ENCODE data around the gene CACNA2D4. TPM values are rescaled to one million over a fixed set of nuclear protein-coding genes. Genes with fewer than 3 reads are reported as not detected.

Gene CACNA2D4
- total RNA-seq, 1 donor from 2014 or later, result 0.58 TPM

DNA sequence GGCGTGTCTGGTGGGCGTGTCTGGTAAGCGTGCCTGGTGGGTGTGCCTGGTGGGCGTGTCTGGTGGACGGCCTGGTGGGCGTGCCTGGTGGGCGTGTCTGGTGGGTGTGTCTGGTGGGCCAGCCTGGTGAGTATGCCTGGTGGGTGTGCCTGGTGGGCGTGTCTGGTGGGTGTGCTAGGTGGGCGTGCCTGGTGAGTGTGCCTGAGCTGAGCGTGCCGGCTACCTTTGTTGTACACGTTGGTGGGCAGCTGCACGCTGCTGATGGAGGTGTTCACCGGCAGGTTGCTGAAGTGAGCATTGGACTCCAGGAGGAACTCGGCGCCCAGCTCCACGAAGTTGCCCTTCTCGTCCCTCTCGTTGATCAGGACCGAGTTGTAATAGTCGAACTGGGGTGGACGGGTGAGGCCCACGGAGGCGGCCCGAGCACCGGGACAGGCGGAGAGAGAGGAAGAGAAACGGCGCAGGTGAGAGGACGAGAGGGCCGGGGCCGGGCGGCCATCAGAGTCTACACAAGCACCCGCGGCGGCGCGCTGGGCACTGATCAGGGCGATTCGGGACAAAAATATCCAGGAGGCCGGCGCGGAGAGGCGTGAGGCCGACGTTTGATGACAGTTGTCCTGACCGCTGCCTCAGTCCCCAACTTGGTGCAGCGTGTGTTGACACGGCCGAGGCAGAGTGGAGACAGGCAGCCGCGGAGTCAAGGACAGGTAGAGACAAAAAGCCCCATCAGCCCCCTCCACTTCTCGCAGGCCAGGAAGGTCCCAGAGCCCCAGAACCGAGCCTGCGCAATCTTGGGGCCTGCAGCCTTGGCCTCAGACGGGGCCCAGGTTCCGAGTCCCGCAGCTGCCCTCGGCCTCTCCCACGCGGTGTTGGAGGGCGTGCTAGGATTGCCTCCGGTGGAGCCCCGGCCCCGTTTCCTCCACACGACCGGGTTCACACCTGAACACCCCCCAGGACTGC is 10.5 kb downstream of the CACNA2D4 start:
- H3K4me3 ChIP-seq (ENCODE audit: low read depth, low read length), result no peak overlapping the region

DNA sequence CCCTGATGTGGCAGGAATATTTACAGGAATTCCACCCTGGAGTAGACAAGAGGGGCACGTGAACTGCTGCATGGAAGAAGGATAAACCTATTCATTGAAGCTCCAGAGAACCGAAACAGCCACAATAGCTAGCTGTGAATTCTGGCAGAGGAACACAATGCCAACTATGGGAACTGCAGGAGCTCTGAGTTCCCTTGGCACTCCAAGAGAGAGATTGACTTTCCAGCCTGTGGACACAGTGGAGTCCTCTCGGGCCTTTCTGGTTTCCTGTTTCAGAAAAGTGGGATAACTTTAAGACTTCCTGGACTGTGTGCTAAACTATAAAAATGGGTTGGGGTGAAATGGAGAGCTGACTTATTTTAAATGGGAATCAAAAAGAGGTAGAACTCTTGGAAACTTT is 11.9 kb downstream of the CACNA2D4 start:
- Histone ChIP-seq H3K36me3 (ENCODE audit: control insufficient read depth, insufficient read depth, low read length) (no peaks in the 10 kb centered on the region), H3K27me3 (ENCODE audit: control insufficient read depth, insufficient read depth, low read length) (peaks cover 13% of the 10 kb centered on the region), H3K4me3 (ENCODE audit: low read depth, low read length) (no peak overlapping the region)
- TF ChIP-seq, protein P1, sequence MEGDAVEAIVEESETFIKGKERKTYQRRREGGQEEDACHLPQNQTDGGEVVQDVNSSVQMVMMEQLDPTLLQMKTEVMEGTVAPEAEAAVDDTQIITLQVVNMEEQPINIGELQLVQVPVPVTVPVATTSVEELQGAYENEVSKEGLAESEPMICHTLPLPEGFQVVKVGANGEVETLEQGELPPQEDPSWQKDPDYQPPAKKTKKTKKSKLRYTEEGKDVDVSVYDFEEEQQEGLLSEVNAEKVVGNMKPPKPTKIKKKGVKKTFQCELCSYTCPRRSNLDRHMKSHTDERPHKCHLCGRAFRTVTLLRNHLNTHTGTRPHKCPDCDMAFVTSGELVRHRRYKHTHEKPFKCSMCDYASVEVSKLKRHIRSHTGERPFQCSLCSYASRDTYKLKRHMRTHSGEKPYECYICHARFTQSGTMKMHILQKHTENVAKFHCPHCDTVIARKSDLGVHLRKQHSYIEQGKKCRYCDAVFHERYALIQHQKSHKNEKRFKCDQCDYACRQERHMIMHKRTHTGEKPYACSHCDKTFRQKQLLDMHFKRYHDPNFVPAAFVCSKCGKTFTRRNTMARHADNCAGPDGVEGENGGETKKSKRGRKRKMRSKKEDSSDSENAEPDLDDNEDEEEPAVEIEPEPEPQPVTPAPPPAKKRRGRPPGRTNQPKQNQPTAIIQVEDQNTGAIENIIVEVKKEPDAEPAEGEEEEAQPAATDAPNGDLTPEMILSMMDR (IDR thresholded peaks at IDR 0.05; ENCODE audit: insufficient read depth, low read length, poor library complexity, severe bottlenecking), result no peak
- no peak for DNase-seq (ENCODE audit: low read depth)

More for the DNA sequence above, 10.5 kb downstream of the CACNA2D4 start:
- Histone ChIP-seq H3K36me3 (ENCODE audit: control insufficient read depth, insufficient read depth, low read length) (no peaks in the 10 kb centered on the region), H3K27me3 (ENCODE audit: control insufficient read depth, insufficient read depth, low read length) (peaks cover 13% of the 10 kb centered on the region)
- DNase-seq (ENCODE audit: low read depth), result no peak
- TF ChIP-seq, protein P1 (IDR thresholded peaks at IDR 0.05; ENCODE audit: insufficient read depth, low read length, poor library complexity, severe bottlenecking), result no peak

DNA sequence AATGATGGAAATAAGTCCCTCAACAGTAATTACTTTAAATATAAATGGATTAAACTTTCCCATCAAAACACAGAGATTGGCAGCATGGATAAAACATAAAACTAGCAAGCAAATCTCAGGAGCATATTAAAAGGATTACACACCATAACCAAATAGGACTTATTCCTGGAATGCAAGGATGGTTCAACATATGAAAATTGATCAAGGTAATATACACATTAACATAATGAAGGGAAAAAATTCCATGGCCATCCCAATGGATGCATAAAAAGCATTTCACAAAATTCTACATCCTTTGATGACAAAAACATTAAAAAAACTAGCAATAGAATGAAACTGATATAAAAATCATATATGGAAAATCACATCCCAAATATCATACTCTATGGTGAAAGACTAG is 13.6 kb downstream of the CACNA2D4 start:
- Histone ChIP-seq H3K27me3 (ENCODE audit: control insufficient read depth, insufficient read depth, low read length) (peaks cover 13% of the 10 kb centered on the region), H3K36me3 (ENCODE audit: control insufficient read depth, insufficient read depth, low read length) (no peaks in the 10 kb centered on the region), H3K4me3 (ENCODE audit: low read depth, low read length) (no peak overlapping the region)
- no peak for DNase-seq (ENCODE audit: low read depth)
- TF ChIP-seq, protein P1 (IDR thresholded peaks at IDR 0.05; ENCODE audit: insufficient read depth, low read length, poor library complexity, severe bottlenecking), result no peak

DNA sequence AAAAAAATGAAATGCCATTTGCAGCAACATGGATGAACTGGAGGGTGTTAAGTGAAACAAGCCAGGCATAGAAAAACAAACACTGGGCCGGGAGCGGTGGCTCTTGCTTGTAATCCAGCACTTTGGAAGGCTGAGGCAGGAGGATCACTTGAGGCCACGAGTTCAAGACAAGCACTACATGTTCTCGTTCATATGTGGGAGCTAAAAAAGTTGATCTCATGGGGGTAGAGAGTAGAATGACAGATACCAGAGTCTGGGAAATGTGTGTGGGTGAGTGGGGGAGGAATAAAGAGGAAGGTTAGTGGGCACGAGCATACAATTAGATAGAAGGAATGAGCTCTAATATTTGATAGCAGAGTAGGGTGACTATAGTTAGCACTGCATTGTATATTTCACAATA is 21.5 kb downstream of the CACNA2D4 start:
- Histone ChIP-seq H3K36me3 (ENCODE audit: control insufficient read depth, insufficient read depth, low read length) (no peaks in the 10 kb centered on the region), H3K27me3 (ENCODE audit: control insufficient read depth, insufficient read depth, low read length) (no peaks in the 10 kb centered on the region), H3K4me3 (ENCODE audit: low read depth, low read length) (no peak overlapping the region)
- TF ChIP-seq, protein P1 (IDR thresholded peaks at IDR 0.05; ENCODE audit: insufficient read depth, low read length, poor library complexity, severe bottlenecking), result no peak
- no peak for DNase-seq (ENCODE audit: low read depth)

DNA sequence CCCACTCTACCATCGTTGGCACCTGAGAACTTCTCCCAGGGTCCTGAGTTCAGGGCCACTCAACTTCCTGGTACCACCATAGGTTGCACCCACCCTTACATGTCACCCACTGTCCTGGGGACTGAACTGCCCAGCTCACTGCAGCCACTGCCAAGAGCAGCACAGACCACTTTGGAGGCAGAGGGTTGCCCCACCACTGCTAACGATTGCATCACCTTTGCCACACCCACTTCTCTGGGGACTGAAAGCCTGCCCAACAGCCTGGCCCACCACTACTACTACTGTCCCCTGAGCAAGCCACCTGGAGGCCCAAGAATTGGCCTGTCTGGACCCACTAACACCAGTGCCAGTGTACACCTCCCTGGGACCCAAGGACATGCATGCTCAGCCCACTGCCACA is 27.6 kb downstream of the CACNA2D4 start:
- Histone ChIP-seq H3K27me3 (ENCODE audit: control insufficient read depth, insufficient read depth, low read length) (no peaks in the 10 kb centered on the region), H3K36me3 (ENCODE audit: control insufficient read depth, insufficient read depth, low read length) (no peaks in the 10 kb centered on the region), H3K4me3 (ENCODE audit: low read depth, low read length) (no peak overlapping the region)
- DNase-seq (ENCODE audit: low read depth), result no peak
- TF ChIP-seq, protein P1 (IDR thresholded peaks at IDR 0.05; ENCODE audit: insufficient read depth, low read length, poor library complexity, severe bottlenecking), result no peak
